ENCODE results near the gene RND3. TPM values are rescaled to one million over a fixed set of nuclear protein-coding genes. Genes with fewer than 3 reads are reported as not detected.

Gene RND3
- total RNA-seq, 1 donor from 2014 or later, result 66.5 TPM

- DNase-seq, result peak; percentile 68
These were observed 4.5 kb upstream of the RND3 start for GRCh38 chr2:150491943-150492342.

GRCh38 chr2:150491430-150491829, 4.0 kb upstream of the RND3 start:
- peak; percentile 34 for DNase-seq

GRCh38 chr2:150490466-150490865, 3.0 kb upstream of the RND3 start:
- DNase-seq, result no peak

- peak; percentile 64 for DNase-seq
These were observed 655 bp downstream of the RND3 start for GRCh38 chr2:150486539-150487484.

GRCh38 chr2:150485871-150486538, 1.5 kb downstream of the RND3 start:
- peak; percentile 79 for DNase-seq

GRCh38 chr2:150485114-150485870, 2.2 kb downstream of the RND3 start:
- peak; percentile 74 for DNase-seq

- peak; percentile 37 for DNase-seq
These were observed 2.9 kb downstream of the RND3 start for GRCh38 chr2:150484461-150485021.

- peak; percentile 27 for DNase-seq
These were observed 3.5 kb downstream of the RND3 start for GRCh38 chr2:150484006-150484405.

GRCh38 chr2:150483532-150483931, 3.9 kb downstream of the RND3 start:
- DNase-seq, result no peak

- peak; percentile 20 for DNase-seq
These were observed 4.6 kb downstream of the RND3 start for GRCh38 chr2:150482667-150483400.

- peak; percentile 8 for DNase-seq
These were observed 5.4 kb downstream of the RND3 start for GRCh38 chr2:150482111-150482510.

GRCh38 chr2:150480971-150481830, 6.3 kb downstream of the RND3 start:
- peak; percentile 11 for DNase-seq

- peak; percentile 31 for DNase-seq
These were observed 7.2 kb downstream of the RND3 start for GRCh38 chr2:150480241-150480640.

GRCh38 chr2:150479075-150479915, 8.2 kb downstream of the RND3 start:
- peak; percentile 47 for DNase-seq

- DNase-seq, result peak; percentile 28
These were observed 9.1 kb downstream of the RND3 start for GRCh38 chr2:150478200-150478974.

- DNase-seq, result peak; percentile 52
These were observed 10.1 kb downstream of the RND3 start for GRCh38 chr2:150477347-150477746.

- peak; percentile 37 for DNase-seq
These were observed 10.6 kb downstream of the RND3 start for GRCh38 chr2:150476809-150477302.

- DNase-seq, result peak; percentile 22
These were observed 11.2 kb downstream of the RND3 start for GRCh38 chr2:150476286-150476685.
